ENCODE data around the gene JMJD7.

Gene JMJD7

GRCh38 chr15:41801850-41802455, 25.9 kb upstream of the JMJD7 start:
- no peak for DNase-seq

DNA sequence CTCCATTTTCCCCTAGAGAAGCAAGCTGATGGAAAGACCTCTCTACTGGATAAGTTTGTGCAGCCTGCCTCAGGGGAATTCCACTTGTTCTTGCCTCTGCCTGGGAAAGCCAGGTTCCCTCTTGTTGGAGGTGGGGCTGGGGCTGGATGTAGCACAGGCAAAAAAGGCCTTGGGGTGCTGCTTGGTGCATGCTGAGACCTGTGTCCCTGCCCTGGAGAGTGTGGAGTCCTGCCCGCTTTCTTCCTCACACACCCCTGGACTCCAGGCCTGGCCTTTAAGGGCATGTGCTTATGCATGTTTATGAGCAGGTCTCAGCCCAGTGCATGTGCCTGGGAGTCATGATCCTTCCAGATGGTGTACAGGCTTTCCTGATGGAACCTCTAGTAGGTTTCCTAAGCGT, 23.5 kb upstream of the JMJD7 start:
- no peak for DNase-seq

DNA sequence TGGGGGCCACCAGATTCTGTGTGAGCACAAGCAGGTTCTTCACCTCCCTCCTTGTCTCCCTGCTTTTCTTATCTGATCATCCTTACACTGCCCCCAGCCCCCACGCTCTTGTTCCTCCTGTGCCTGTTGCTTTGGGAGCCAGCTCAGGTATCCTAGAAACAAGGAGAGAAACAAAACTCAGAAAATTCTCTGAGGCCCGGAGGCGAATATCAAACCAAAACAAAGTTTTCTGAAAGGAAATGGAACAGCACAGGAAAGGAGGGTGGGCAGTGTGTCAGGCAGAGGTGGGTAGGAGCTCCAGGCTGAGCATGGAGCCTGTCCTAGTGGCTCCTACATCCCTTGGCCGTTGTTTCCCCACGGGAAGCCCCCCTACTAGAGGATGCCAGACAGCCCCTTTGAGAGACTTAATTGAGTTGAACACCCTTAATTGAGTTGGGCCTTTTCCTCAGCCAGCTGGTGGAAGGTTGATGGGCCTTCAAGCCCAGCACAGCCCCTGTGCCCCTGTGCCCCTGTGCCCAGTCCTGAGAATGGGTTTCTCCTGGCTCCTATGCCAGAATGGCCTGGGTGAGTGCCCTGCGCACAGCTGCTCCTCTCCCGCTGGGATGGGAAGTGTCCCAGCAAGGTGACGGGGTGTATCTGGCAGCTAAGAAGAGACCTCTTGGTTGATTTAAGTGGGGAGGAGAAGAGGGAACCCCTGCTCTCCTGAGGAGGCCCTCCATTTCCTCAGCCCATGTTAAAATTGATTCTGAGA, 22.8 kb upstream of the JMJD7 start:
- DNase-seq: no peak

DNA sequence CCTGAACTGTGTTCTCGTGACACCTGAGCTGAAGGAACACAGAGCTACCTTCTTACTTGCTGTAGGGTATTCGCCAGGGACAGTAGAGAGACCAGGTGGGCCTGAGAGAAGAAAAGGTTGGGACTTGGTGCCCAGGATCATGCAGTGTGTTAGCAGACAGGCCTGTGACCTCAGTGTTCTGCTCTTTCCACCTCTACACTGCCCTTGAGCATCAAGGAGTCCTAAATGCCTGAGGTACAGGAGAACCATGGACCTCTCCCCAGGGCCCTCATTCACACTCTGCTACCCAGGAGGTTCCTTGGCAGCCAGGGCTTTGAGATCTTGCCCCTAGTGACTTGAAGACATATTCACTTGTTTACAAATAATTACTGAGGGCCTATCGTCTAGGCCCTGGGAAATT, 22.2 kb upstream of the JMJD7 start:
- DNase-seq: no peak

DNA sequence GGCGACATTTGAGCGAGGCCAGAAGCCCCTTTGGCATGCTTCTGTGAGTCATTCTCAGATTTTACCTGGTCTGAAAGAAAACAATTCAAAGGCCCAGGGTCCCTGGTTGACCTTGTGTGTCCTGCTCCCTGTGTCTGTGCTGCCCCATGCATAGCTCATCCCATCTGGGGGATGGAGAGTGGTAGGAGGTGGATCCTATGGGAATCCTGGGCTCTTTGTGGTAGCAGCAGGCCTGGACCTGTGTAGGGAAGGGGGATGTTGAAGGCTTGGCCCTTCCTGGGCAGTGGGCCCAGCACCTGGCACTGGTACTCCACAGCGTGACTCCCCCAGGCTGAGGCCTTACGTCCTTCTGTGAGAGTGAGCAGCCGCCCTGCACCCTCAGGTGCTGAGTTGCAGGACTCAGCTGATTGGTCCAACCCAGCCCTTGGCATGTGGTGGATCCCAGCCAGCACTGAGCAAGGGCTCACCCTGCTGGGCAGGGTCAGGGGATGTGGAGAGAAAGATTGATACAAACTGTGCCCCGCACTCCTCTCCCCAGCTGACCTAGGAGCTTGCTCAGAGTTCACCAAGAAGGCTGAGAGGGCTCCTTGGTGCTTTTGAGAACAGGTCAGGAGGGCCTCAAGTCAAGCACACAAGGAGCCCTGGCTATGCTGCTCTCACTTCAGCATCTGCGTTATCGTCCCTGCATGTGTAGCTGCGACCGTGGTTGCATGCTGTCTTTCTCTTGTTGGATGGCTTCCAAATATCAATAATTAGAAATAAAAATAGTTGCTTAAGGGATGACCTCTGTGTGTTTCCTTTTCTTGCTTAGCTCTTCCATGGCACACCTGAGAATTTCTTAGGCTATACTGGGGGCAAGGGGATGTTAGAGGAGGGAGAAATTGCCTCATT, 21.4 kb upstream of the JMJD7 start:
- DNase-seq: no peak

DNA sequence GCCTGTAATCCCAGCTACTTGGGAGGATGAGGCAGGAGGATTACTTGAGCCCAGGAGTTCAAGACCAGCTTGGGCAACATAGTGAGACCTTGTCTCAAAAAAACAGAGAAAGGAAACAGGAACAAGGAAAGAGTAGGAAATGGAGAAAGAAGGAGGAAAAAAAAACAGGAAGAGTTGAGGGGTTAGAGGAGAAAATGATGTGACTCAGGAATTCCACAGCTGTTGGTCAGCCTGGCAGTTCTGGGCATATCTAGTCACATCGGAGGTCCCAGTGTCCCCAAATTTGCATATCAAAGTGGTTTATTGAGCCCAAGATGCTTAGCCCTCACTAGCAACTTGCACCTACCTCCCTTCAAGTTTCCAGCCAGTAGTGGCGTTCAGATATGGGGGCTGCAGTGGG, 18.8 kb upstream of the JMJD7 start:
- DNase-seq: no peak

- no peak for DNase-seq
Measured at GRCh38 chr15:41809526-41810220, 18.2 kb upstream of the JMJD7 start.

GRCh38 chr15:41810651-41811431, 17.1 kb upstream of the JMJD7 start:
- no peak for DNase-seq

GRCh38 chr15:41811432-41812195, 16.3 kb upstream of the JMJD7 start:
- DNase-seq: no peak

- DNase-seq: no peak
Measured at GRCh38 chr15:41812820-41813375, 15.0 kb upstream of the JMJD7 start.

GRCh38 chr15:41813426-41813825, 14.5 kb upstream of the JMJD7 start:
- DNase-seq: no peak

DNA sequence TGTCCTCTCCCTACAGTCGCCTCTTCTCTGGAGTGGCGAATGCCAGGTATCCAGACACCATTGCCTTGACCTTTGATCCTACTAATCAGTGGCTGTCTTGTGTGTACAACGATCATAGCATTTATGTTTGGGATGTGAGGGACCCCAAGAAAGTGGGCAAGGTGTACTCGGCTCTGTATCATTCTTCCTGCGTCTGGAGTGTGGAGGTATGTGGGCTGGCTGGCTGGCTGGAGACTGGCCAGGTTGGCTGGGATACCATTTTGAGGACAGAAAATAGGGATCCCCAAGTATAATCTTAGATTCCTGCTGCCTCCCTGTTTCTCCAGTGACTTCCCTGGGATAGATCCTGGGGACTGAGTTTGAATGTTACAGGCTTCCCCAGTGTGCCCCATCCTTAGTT, 13.4 kb upstream of the JMJD7 start:
- DNase-seq: no peak

DNA sequence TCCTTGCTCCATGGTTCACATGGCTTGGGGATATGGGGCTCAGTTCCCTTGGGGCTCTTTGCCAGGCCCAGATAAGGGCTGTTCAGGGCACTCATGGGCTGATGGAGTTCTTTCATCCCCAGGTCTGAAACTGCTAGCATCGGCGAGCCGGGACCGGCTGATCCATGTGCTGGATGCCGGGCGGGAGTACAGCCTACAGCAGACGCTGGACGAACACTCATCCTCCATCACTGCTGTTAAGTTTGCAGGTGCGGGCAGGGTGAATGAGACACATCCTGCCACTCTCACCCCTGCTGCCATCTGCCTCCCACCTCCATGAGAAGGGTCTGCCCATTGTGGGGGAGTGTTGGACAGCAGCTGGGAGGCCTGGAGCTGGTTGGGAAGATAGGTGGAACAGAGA, 11.1 kb upstream of the JMJD7 start:
- DNase-seq: no peak

- no peak for DNase-seq
Measured at GRCh38 chr15:41817327-41817726, 10.6 kb upstream of the JMJD7 start.

DNA sequence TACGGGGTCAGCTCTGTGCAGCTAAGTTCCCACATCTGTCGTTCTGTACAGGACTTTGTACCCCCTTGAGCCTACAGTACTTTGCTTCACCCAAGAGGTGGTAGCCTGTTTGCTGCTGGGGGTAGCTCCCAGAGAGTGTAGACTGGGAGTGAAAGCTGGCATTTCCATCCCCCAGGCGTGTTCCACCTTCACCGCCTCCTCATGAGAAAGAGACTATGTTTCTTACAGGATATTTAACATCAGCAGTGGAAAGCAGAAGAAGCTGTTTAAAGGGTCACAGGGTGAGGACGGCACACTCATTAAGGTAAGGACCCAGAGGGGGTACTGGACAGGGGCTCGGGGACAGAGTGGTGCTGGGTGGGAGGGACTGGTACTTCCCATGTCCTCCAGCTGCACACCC, 10.1 kb upstream of the JMJD7 start:
- DNase-seq: no peak

DNA sequence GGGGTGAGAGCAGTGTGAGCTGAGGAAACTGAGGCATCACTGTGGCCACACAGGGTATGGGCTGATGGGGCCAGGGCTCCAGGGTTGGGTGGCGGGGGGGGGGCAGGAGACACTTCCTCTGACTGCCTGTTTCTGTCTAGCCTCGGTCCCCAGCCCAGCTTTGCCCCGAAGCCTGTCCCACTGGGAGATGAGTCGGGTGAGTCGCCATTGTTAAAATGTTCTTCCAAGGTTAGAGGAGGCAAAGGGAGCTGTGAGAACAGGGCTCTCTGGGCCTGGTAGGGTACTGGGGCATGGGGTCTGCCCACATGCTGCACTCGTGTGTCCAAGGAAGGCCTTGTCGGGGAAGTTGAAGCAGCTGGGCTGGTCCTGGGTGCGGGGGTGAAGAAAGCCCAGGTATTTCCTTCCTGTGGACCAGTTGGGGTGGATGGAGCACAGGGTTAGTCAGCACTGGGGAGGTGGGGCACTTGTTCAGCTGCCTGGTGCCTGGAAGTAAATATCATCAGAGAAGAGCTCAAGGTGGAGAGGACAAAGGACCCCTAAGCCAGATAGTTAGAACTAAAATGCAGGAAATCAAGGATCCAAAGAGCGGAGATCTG, 8.3 kb upstream of the JMJD7 start:
- DNase-seq: no peak

DNA sequence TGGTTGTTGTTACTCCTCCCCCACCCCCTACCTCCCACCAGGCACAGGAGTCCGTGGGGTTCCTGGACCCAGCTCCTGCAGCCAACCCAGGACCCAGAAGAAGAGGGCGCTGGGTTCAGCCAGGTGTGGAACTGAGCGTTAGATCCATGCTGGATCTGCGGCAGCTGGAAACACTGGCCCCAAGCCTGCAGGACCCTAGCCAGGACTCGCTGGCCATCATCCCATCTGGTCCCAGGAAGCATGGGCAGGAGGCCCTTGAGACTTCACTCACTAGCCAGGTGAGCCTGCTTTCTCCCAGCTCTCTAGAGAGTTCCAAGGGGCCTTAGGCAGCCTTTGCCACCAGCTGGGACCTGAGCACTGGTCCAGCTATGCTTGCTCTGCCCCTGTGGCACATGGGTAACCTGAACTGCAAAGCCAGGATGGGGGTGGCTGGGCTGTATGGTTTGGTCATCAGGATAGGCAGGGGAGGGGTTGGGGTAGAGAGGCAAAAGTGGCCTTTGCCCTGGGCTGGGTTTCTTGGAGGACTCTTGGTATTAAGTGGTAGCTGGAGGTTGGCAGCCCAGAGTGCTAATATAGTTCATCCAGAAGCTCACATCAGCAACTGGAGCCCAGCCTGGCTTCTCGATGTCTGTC, 7.0 kb upstream of the JMJD7 start:
- no peak for DNase-seq

DNA sequence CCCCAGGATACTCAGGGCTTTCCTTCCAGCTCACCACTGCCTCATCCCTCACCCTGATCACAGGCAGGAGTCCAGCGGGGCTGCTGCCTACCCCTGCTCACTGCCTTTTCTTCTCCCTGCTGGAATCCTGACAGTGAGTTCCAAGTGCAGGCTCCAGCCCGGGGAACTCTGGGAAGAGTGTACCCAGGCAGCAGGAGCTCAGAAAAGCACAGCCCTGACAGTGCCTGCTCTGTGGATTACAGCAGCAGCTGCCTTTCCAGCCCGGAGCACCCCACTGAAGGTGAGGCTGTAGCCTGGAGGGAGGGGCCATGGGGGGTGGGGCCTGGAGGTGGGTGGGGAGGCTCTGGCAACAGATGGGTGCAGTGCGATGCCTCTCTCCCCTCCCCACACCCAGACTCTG, 6.1 kb upstream of the JMJD7 start:
- no peak for DNase-seq

GRCh38 chr15:41822471-41822870, 5.4 kb upstream of the JMJD7 start:
- DNase-seq: no peak

- no peak for DNase-seq
Measured at GRCh38 chr15:41822957-41823356, 4.9 kb upstream of the JMJD7 start.
